Measurements from ENCODE around the gene OTOF. TPM values are rescaled to one million over a fixed set of nuclear protein-coding genes. Genes with fewer than 3 reads are reported as not detected.

Gene OTOF
- total RNA-seq, 3 donors from 2014 or later, result 0.60 TPM; not detected in 2

DNA sequence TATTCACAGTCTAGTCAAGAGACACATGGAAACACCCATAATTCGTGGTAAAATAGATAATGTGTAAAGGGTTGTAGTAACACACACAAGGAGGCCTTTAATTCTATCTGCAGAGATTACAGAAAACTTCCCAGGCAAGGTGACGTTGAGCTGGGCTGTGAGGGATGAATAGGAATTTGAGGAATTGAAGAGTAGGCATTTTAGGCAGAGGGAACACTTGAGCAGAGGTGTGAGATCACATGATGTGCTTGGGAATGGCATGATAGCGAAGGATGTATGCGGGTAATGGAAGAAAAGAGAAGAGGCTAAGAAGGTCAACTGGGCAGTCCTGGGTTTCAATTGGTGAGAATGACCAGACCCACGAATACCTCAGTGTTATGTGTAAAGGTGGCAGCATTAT lies 56.0 kb downstream of the OTOF start:
- no peak for ATAC-seq
- Histone ChIP-seq H3K9me3 (no peaks in the 10 kb centered on the region), H3K4me1 (ENCODE audit: low read depth) (no peaks in the 10 kb centered on the region), H3K36me3 (ENCODE audit: low read depth) (no peaks in the 10 kb centered on the region), H3K4me3 (no peak overlapping the region)
- no peak for DNase-seq
- TF ChIP-seq, protein P1, sequence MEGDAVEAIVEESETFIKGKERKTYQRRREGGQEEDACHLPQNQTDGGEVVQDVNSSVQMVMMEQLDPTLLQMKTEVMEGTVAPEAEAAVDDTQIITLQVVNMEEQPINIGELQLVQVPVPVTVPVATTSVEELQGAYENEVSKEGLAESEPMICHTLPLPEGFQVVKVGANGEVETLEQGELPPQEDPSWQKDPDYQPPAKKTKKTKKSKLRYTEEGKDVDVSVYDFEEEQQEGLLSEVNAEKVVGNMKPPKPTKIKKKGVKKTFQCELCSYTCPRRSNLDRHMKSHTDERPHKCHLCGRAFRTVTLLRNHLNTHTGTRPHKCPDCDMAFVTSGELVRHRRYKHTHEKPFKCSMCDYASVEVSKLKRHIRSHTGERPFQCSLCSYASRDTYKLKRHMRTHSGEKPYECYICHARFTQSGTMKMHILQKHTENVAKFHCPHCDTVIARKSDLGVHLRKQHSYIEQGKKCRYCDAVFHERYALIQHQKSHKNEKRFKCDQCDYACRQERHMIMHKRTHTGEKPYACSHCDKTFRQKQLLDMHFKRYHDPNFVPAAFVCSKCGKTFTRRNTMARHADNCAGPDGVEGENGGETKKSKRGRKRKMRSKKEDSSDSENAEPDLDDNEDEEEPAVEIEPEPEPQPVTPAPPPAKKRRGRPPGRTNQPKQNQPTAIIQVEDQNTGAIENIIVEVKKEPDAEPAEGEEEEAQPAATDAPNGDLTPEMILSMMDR (IDR thresholded peaks at IDR 0.05), result no peak
- intact Hi-C loops (cut with DNase I, micrococcal nuclease), result no loop called here

DNA sequence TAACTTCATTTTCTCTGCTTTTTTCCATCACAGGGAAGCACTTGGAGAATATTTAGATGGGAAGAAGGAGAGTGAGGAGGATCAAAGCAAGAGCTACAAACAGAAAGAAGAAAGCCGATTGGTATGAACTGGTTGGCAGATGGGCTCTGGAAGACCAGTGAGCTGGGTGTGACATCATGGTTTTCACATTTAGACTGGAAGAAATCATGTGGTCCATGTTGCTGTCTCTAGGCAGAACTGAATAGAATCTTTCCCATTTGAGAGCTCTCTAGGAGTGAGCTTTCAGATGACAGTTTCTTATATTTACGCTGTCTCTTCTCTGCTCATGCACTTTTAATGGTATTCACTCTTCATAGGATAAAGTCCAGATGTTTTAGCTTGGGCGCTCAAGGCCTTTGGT lies 63.6 kb downstream of the OTOF start:
- H3K36me3 ChIP-seq (ENCODE audit: low read depth), result no peaks in the 10 kb centered on the region
- intact Hi-C loops (cut with DNase I, micrococcal nuclease), result no loop called here
- H3K4me1 ChIP-seq (ENCODE audit: low read depth), result no peaks in the 10 kb centered on the region
- no peak overlapping the region for H3K4me3 ChIP-seq
- TF ChIP-seq, protein P1 (IDR thresholded peaks at IDR 0.05), result no peak
- DNase-seq (no peak), ATAC-seq (no peak)
- H3K9me3 ChIP-seq, result no peaks in the 10 kb centered on the region

DNA sequence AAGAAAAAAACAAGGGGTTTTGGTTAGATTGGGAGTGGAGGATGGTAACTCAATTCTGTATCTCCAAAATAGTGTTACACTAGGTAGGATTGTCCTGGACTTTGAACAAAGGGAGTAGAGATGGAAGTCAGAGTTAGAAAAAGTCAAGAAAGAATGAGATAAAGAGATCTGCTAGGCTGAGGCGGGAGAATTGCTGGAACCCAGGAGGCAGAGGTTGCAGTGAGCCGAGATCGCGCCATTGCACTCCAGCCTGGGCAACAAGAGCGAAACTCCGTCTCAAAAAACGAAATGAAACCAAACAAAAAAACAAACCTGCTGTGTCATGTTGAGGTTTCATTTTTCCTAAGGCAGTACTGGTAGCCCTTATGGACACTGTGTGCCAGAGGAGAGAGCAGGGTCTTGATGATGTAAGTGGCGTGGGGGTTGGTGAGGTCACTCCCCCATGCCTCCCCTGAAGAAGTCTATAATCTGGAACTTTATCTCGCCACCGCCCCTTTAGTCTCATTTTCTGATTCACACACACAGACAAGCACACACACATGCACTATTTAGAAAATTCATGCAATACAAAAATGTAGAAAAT lies 65.7 kb downstream of the OTOF start:
- DNase-seq (no peak), ATAC-seq (no peak)
- Histone ChIP-seq H3K4me1 (ENCODE audit: low read depth) (no peaks in the 10 kb centered on the region), H3K9me3 (no peaks in the 10 kb centered on the region), H3K4me3 (no peak overlapping the region), H3K36me3 (ENCODE audit: low read depth) (no peaks in the 10 kb centered on the region)
- intact Hi-C loops (cut with DNase I, micrococcal nuclease), result no loop called here
- TF ChIP-seq, protein P1 (IDR thresholded peaks at IDR 0.05), result no peak

DNA sequence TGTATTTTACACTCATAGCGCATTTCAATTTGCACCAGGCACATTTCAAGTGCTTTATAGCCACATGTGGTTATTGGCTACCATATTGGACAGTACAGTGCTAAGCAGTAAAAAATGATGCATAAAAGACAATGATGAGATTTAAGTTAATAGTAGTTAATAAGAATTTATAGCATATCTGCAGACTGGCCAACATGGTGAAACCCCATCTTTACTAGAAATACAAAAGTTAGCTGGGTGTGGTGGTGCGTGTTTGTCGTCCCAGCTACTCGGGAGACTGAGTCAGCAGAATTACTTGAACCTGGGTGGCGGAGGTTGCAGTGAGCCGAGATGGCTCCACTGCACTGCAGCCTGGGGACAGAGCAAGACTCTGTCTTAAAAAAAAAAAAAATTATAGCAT lies 66.5 kb downstream of the OTOF start:
- Histone ChIP-seq H3K9me3 (no peaks in the 10 kb centered on the region), H3K36me3 (ENCODE audit: low read depth) (no peaks in the 10 kb centered on the region), H3K4me1 (ENCODE audit: low read depth) (no peaks in the 10 kb centered on the region), H3K4me3 (no peak overlapping the region)
- TF ChIP-seq, protein P1 (IDR thresholded peaks at IDR 0.05), result no peak
- intact Hi-C loops (cut with DNase I, micrococcal nuclease), result no loop called here
- ATAC-seq (no peak), DNase-seq (no peak)

DNA sequence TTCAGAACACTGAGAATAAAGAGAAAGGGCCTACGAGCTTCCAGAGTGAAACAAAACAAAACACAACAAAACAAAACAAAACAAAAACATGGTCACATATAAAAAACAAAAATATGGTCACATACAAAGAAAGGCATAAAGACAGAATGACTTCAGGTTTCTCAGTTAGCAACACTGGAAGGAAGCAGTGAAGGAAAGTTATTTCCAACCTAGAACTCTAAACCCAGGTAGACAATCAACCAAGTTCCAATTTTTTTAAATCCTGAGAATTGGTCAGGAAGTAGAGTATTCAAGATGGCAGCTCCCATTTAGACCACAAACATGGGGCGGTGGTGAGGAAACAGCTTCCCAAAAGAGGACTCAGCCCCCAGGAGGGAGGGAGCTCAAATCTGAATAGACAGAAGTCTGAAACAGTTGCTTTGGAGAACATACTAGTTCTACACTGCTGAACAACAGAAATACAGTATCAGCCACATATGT lies 67.1 kb downstream of the OTOF start:
- TF ChIP-seq, protein P1 (IDR thresholded peaks at IDR 0.05), result no peak
- DNase-seq (no peak), ATAC-seq (no peak)
- no peaks in the 10 kb centered on the region for H3K4me1 ChIP-seq (ENCODE audit: low read depth)
- no peaks in the 10 kb centered on the region for H3K36me3 ChIP-seq (ENCODE audit: low read depth)
- H3K9me3 ChIP-seq, result no peaks in the 10 kb centered on the region
- intact Hi-C loops (cut with DNase I, micrococcal nuclease), result no loop called here
- no peak overlapping the region for H3K4me3 ChIP-seq

DNA sequence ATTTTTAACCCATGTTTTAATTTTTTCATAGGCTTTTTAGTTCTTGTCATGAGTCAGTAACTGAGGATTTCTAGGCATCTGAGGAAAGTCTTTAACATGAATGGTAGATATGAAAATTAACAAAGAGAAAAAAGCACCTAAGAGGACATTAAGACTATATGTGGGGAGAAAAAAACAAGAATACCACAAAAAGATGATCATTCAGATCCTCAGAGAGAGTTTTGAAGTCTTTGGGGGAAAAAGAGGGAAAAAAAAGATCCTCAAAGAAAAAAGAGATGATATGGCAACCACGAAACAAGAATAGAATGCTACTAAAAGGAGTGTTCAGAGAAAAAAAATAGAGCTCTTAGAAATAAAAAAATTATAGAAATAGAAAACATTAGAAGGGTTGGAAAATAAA lies 68.1 kb downstream of the OTOF start:
- ATAC-seq (no peak), DNase-seq (no peak)
- TF ChIP-seq, protein P1 (IDR thresholded peaks at IDR 0.05), result no peak
- H3K4me3 ChIP-seq, result no peak overlapping the region
- H3K9me3 ChIP-seq, result no peaks in the 10 kb centered on the region
- H3K36me3 ChIP-seq (ENCODE audit: low read depth), result no peaks in the 10 kb centered on the region
- H3K4me1 ChIP-seq (ENCODE audit: low read depth), result no peaks in the 10 kb centered on the region
- intact Hi-C loops (cut with DNase I, micrococcal nuclease), result no loop called here
